PC-9 (cell line): ENCODE measurements around the gene GABRG3. TPM values are rescaled to one million over a fixed set of nuclear protein-coding genes. Genes with fewer than 3 reads are reported as not detected.

ENCODE experiments used
- BruUV-seq: library from RNA; stranded (reverse); fragments of 400-500 nt; replicated peaks from 2 replicates; lab custom pipeline; 2021; lab: Mats Ljungman, UMichigan
- CTCF ChIA-PET: fragments of 300-600 bp; sonication (Branson Sonifier 250); formaldehyde crosslinking; loops from one replicate; lab custom pipeline; 2022; ENCODE audit warnings: antibody characterized with exemption; lab: Charles Lee
- POLR2A ChIA-PET: fragments of 300-600 bp; sonication (Branson Sonifier 250); formaldehyde crosslinking; loops from one replicate; lab custom pipeline; 2022; ENCODE audit warnings: antibody characterized with exemption; ENCODE audit not compliant: unreplicated experiment; lab: Charles Lee
- DNase-seq, 2 experiments: peaks; one replicate each; pipeline versions ENCODE4 v3.0.0 to v3.0.0-alpha.2; 2015 to 2022; ENCODE audit warnings: mixed read lengths in 1 of 2
- H2AFZ ChIP-seq: fragments of 200-600 bp; sonication (generic); 2 replicates; pipeline ENCODE4 v1.8.1; 2017; ENCODE audit warnings: antibody characterized with exemption
- H3F3A ChIP-seq: fragments of 200-600 bp; sonication (generic); 2 replicates; pipeline ENCODE4 v1.8.1; 2017; ENCODE audit warnings: antibody characterized with exemption, mild to moderate bottlenecking, low read depth; ENCODE audit not compliant: insufficient read depth
- H3K27ac ChIP-seq: fragments of 200-600 bp; sonication (generic); 2 replicates; pipeline ENCODE4 v1.6.1; 2016; ENCODE audit warnings: mixed run types
- H3K27me3 ChIP-seq: fragments of 200-600 bp; sonication (generic); 2 replicates; pipeline ENCODE4 v1.6.1; 2016; ENCODE audit warnings: low read depth, mixed run types; ENCODE audit not compliant: insufficient read depth
- H3K36me3 ChIP-seq: fragments of 200-600 bp; sonication (generic); 2 replicates; pipeline ENCODE4 v1.6.1; 2016; ENCODE audit warnings: low read depth, mixed run types
- H3K4me1 ChIP-seq: fragments of 200-600 bp; sonication (generic); replicated peaks from 2 replicates; pipeline ENCODE4 v1.6.1; 2016; ENCODE audit warnings: mixed run types; ENCODE audit not compliant: insufficient read depth
- H3K4me2 ChIP-seq: fragments of 200-600 bp; sonication (generic); 2 replicates; pipeline ENCODE4 v1.6.1; 2017; ENCODE audit warnings: mixed run types
- H3K4me3 ChIP-seq: fragments of 200-600 bp; sonication (generic); 2 replicates; pipeline ENCODE4 v1.6.1; 2016; ENCODE audit warnings: mixed run types
- H3K79me2 ChIP-seq: fragments of 200-600 bp; sonication (generic); 2 replicates; pipeline ENCODE4 v1.6.1; 2017; ENCODE audit warnings: low read depth, mixed run types
- H3K9me2 ChIP-seq: fragments of 200-600 bp; sonication (generic); 2 replicates; pipeline ENCODE4 v1.8.1; 2017; ENCODE audit warnings: mild to moderate bottlenecking; ENCODE audit not compliant: insufficient read depth
- H3K9me3 ChIP-seq: fragments of 200-600 bp; sonication (generic); 2 replicates; pipeline ENCODE4 v1.8.1; 2016; ENCODE audit warnings: low read depth; ENCODE audit not compliant: insufficient read depth
- H4K20me1 ChIP-seq: fragments of 200-600 bp; sonication (generic); 2 replicates; pipeline ENCODE4 v1.8.1; 2017; ENCODE audit not compliant: insufficient read depth
- EZH2 ChIP-seq: fragments of 200-600 bp; sonication (generic); IDR thresholded peaks from 2 replicates; pipeline ENCODE4 v1.8.0; 2017; ENCODE audit warnings: antibody characterized with exemption, low read depth
- intact Hi-C: fragments of 100-400 bp; cut with micrococcal nuclease; formaldehyde crosslinking; loops from one replicate; pipeline ENCODE4 v1.10.0; 2022; ENCODE audit not compliant: unreplicated experiment
- total RNA-seq: library from RNA; stranded (reverse); gene quantifications from 2 replicates; pipeline ENCODE4 v1.2.3, GENCODE V29; 2021
- TF ChIP-seq, protein P1 (sequence below): fragments of 200-600 bp; sonication (generic); conservative IDR thresholded peaks from 2 replicates; pipeline ENCODE4 v1.6.1; 2017; ENCODE audit warnings: mixed run types, antibody characterized with exemption, mild to moderate bottlenecking, moderate library complexity

GABRG3 gene
- total RNA-seq, 1 experiment from 2014 or later: not detected

- no peak overlapping the region for H3K27ac ChIP-seq
- ChIA-PET CTCF (no interaction called here), POLR2A (no interaction called here)
- TF ChIP-seq, protein P1, sequence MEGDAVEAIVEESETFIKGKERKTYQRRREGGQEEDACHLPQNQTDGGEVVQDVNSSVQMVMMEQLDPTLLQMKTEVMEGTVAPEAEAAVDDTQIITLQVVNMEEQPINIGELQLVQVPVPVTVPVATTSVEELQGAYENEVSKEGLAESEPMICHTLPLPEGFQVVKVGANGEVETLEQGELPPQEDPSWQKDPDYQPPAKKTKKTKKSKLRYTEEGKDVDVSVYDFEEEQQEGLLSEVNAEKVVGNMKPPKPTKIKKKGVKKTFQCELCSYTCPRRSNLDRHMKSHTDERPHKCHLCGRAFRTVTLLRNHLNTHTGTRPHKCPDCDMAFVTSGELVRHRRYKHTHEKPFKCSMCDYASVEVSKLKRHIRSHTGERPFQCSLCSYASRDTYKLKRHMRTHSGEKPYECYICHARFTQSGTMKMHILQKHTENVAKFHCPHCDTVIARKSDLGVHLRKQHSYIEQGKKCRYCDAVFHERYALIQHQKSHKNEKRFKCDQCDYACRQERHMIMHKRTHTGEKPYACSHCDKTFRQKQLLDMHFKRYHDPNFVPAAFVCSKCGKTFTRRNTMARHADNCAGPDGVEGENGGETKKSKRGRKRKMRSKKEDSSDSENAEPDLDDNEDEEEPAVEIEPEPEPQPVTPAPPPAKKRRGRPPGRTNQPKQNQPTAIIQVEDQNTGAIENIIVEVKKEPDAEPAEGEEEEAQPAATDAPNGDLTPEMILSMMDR: no peak
- no peak overlapping the region for H2AFZ ChIP-seq
- H3K79me2 ChIP-seq: no peaks in the 10 kb centered on the region
- no peaks in the 10 kb centered on the region for H3K27me3 ChIP-seq
- H3K4me3 ChIP-seq: no peak overlapping the region
- H3F3A ChIP-seq: no peaks in the 10 kb centered on the region
- H3K9me3 ChIP-seq: no peaks in the 10 kb centered on the region
- no peak overlapping the region for H3K4me2 ChIP-seq
- no peaks in the 10 kb centered on the region for H3K4me1 ChIP-seq
- no peaks in the 10 kb centered on the region for H3K9me2 ChIP-seq
- intact Hi-C loops: no loop called here
- H3K36me3 ChIP-seq: no peaks in the 10 kb centered on the region
- DNase-seq: no peak
- no TSS peak for BruUV-seq
- H4K20me1 ChIP-seq: no peaks in the 10 kb centered on the region
Observed at GRCh38 chr15:27175472-27176153, 204.6 kb downstream of the GABRG3 start.

- CTCF ChIA-PET: no interaction called here
- no peaks in the 10 kb centered on the region for H3K36me3 ChIP-seq
- H3K4me1 ChIP-seq: no peaks in the 10 kb centered on the region
- no peak overlapping the region for H3K4me3 ChIP-seq
- no peak for DNase-seq
- no peaks in the 10 kb centered on the region for H4K20me1 ChIP-seq
- no peaks in the 10 kb centered on the region for H3K9me3 ChIP-seq
- H3K9me2 ChIP-seq: no peaks in the 10 kb centered on the region
- H3K4me2 ChIP-seq: no peak overlapping the region
- POLR2A ChIA-PET: no interaction called here
- no peaks in the 10 kb centered on the region for H3F3A ChIP-seq
- no TSS peak for BruUV-seq
- TF ChIP-seq, protein P1: no peak
- no peak for TF ChIP-seq EZH2
- no peaks in the 10 kb centered on the region for H3K79me2 ChIP-seq
- intact Hi-C loops: no loop called here
- no peak overlapping the region for H2AFZ ChIP-seq
- no peak overlapping the region for H3K27ac ChIP-seq
- no peaks in the 10 kb centered on the region for H3K27me3 ChIP-seq
Observed at GRCh38 chr15:27176785-27177406, 205.9 kb downstream of the GABRG3 start.

GRCh38 chr15:27179789-27180188, 208.8 kb downstream of the GABRG3 start:
- Histone ChIP-seq H4K20me1 (no peaks in the 10 kb centered on the region), H3K9me2 (no peaks in the 10 kb centered on the region), H3K4me2 (no peak overlapping the region), H3K27me3 (no peaks in the 10 kb centered on the region), H3K36me3 (no peaks in the 10 kb centered on the region), H3K4me3 (no peak overlapping the region), H3K27ac (no peak overlapping the region), H3K4me1 (no peaks in the 10 kb centered on the region), H2AFZ (no peak overlapping the region), H3F3A (no peaks in the 10 kb centered on the region), H3K79me2 (no peaks in the 10 kb centered on the region), H3K9me3 (no peaks in the 10 kb centered on the region)
- DNase-seq: no peak
- TF ChIP-seq, protein P1: no peak
- no peak for TF ChIP-seq EZH2
- BruUV-seq: no TSS peak
- CTCF ChIA-PET: no interaction called here
- POLR2A ChIA-PET: no interaction called here
- intact Hi-C loops: no loop called here
